Stomach (tissue), 4 donors: Measurements from ENCODE around the gene SLC16A8.

Experiments used
- POLR2AphosphoS5 ChIP-seq, 3 donors: sonication (generic); formaldehyde crosslinking; IDR thresholded peaks; one replicate each; pipeline ENCODE4 v1.6.1; 2016; ENCODE audit warnings: antibody characterized with exemption in 3 of 3
- TF ChIP-seq, protein P1 (sequence below), 7 experiments: fragments of 450-650 bp in 4 of 7; fragments of 200-600 bp in 3 of 7; sonication (generic) in 3 of 7; IDR thresholded peaks; one replicate each; pipeline ENCODE4 v1.5.1; 2016 to 2019; ENCODE audit warnings: antibody characterized with exemption in 7 of 7, control low read depth in 2 of 7, mild to moderate bottlenecking in 1 of 7

DNA sequence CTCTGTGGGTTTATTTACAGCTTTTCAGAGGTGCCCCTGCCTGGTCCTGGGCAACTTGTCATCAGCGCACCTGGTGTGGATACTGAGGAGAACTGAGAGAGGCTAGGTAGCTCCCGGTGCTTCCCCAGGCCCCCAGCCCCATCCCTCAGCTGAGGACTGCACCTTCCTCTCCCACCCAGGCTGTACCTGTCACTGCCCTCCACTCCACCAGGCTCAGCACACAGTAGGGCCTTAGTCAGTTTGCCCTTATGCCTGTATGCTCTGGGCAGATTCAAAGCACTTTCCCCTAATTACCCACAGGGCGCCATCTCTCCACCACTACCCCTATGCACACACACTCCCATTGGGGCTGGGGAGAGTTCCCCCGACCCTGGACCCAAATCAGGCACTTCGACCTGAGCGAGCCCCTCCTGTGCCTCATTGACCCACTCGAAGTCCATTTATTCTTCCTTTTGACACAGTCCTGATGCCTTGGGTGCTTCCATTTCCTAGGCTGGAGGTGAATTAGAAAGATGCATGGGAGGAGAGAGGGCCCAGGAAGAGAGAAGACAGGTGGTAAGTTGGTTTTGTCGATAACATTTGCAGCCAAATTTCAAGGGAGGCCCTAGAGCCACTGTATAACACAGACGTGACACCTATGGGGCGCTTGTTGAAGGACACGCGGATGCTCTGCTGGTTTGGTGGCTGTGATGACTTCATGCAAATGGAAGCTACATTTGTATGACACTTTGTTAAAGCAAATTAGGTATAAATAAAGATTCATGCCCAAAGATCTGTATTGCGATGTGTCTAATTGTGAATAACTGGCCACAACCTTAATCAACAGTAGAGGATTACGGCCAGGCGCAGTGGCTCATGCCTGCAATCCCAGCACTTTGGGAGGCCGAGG lies 40.6 kb downstream of the SLC16A8 start:
- TF ChIP-seq, protein P1, sequence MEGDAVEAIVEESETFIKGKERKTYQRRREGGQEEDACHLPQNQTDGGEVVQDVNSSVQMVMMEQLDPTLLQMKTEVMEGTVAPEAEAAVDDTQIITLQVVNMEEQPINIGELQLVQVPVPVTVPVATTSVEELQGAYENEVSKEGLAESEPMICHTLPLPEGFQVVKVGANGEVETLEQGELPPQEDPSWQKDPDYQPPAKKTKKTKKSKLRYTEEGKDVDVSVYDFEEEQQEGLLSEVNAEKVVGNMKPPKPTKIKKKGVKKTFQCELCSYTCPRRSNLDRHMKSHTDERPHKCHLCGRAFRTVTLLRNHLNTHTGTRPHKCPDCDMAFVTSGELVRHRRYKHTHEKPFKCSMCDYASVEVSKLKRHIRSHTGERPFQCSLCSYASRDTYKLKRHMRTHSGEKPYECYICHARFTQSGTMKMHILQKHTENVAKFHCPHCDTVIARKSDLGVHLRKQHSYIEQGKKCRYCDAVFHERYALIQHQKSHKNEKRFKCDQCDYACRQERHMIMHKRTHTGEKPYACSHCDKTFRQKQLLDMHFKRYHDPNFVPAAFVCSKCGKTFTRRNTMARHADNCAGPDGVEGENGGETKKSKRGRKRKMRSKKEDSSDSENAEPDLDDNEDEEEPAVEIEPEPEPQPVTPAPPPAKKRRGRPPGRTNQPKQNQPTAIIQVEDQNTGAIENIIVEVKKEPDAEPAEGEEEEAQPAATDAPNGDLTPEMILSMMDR (IDR thresholded peaks at IDR 0.05), result no peak
- TF ChIP-seq POLR2AphosphoS5 (IDR thresholded peaks at IDR 0.05), result no peak
